Measurements from ENCODE around the gene HNRNPA0.

GRCh38 chr5:137760719-137761516, 6.8 kb upstream of the HNRNPA0 start:
- TF ChIP-seq CTCF (IDR thresholded peaks at IDR 0.05), result no peak
- TF ChIP-seq POLR2A (IDR thresholded peaks at IDR 0.05), result no peak

Data from Peyer's patch (tissue), 4 donors.